ENCODE results near the gene EEF1G.

The EEF1G gene

GRCh38 chr11:62601372-62602140 is 27.9 kb upstream of the EEF1G start, which contains the start of gene MTA2:
Gene MTA2 (minus strand): TSS chr11:62601865. CDS start chr11:62601450, 415 bp downstream.
- peak; percentile 99 for DNase-seq (ENCODE audit: extremely low read depth, insufficient read length)
- Histone ChIP-seq H3K36me3 (ENCODE audit: control insufficient read depth, insufficient read depth, low read length) (peaks cover 28% of the 10 kb centered on the region), H3K27me3 (replicated peaks; ENCODE audit: control insufficient read depth, insufficient read depth, low read length) (no peaks in the 10 kb centered on the region), H3K4me3 (replicated peaks; ENCODE audit: low read depth, low read length) (peak within 1 kb of the TSS; percentile 93)
- TF ChIP-seq, protein P1, sequence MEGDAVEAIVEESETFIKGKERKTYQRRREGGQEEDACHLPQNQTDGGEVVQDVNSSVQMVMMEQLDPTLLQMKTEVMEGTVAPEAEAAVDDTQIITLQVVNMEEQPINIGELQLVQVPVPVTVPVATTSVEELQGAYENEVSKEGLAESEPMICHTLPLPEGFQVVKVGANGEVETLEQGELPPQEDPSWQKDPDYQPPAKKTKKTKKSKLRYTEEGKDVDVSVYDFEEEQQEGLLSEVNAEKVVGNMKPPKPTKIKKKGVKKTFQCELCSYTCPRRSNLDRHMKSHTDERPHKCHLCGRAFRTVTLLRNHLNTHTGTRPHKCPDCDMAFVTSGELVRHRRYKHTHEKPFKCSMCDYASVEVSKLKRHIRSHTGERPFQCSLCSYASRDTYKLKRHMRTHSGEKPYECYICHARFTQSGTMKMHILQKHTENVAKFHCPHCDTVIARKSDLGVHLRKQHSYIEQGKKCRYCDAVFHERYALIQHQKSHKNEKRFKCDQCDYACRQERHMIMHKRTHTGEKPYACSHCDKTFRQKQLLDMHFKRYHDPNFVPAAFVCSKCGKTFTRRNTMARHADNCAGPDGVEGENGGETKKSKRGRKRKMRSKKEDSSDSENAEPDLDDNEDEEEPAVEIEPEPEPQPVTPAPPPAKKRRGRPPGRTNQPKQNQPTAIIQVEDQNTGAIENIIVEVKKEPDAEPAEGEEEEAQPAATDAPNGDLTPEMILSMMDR (IDR thresholded peaks at IDR 0.05; ENCODE audit: insufficient read depth, low read length, poor library complexity, severe bottlenecking): peak; percentile 1

GRCh38 chr11:62601122-62601371 is 27.4 kb upstream of the EEF1G start:
- TF ChIP-seq, protein P1 (IDR thresholded peaks at IDR 0.05; ENCODE audit: insufficient read depth, low read length, poor library complexity, severe bottlenecking): no peak
- Histone ChIP-seq H3K27me3 (replicated peaks; ENCODE audit: control insufficient read depth, insufficient read depth, low read length) (no peaks in the 10 kb centered on the region), H3K36me3 (ENCODE audit: control insufficient read depth, insufficient read depth, low read length) (peaks cover 32% of the 10 kb centered on the region), H3K4me3 (replicated peaks; ENCODE audit: low read depth, low read length) (peak overlapping the region; percentile 93)
- DNase-seq (ENCODE audit: extremely low read depth, insufficient read length): peak; percentile 74

GRCh38 chr11:62600367-62601121 is 26.9 kb upstream of the EEF1G start:
- no peak for DNase-seq (ENCODE audit: extremely low read depth, insufficient read length)
- TF ChIP-seq, protein P1 (IDR thresholded peaks at IDR 0.05; ENCODE audit: insufficient read depth, low read length, poor library complexity, severe bottlenecking): no peak
- Histone ChIP-seq H3K36me3 (ENCODE audit: control insufficient read depth, insufficient read depth, low read length) (peaks cover 31% of the 10 kb centered on the region), H3K27me3 (replicated peaks; ENCODE audit: control insufficient read depth, insufficient read depth, low read length) (no peaks in the 10 kb centered on the region), H3K4me3 (replicated peaks; ENCODE audit: low read depth, low read length) (peak overlapping the region; percentile 93)

DNA sequence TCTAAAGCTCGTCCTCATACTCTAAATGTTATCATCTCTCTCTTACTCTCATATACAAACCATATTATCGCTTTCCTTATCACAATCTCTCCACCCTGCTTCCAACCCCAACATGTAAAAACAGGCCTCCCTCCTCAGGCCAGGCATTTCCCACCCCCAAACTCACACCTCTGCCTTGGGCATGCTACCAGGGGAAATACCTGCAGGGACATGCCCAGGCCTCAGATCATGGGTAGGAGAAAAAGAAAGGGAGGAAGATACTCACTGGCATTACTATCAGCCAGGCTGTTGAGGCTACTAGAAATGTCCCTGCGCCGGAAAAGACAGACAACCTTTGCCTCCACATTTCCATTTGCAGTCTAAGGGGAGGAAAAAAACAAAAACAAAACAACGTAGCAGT is 26.2 kb upstream of the EEF1G start:
- TF ChIP-seq, protein P1 (IDR thresholded peaks at IDR 0.05; ENCODE audit: insufficient read depth, low read length, poor library complexity, severe bottlenecking): no peak

GRCh38 chr11:62599069-62599696 is 25.5 kb upstream of the EEF1G start:
- Histone ChIP-seq H3K27me3 (replicated peaks; ENCODE audit: control insufficient read depth, insufficient read depth, low read length) (no peaks in the 10 kb centered on the region), H3K4me3 (replicated peaks; ENCODE audit: low read depth, low read length) (peak overlapping the region; percentile 93), H3K36me3 (ENCODE audit: control insufficient read depth, insufficient read depth, low read length) (peaks cover 42% of the 10 kb centered on the region)
- DNase-seq (ENCODE audit: extremely low read depth, insufficient read length): peak; percentile 89
- TF ChIP-seq, protein P1 (IDR thresholded peaks at IDR 0.05; ENCODE audit: insufficient read depth, low read length, poor library complexity, severe bottlenecking): no peak

More for the DNA sequence above, 26.2 kb upstream of the EEF1G start:
- DNase-seq (ENCODE audit: extremely low read depth, insufficient read length): no peak
- Histone ChIP-seq H3K27me3 (replicated peaks; ENCODE audit: control insufficient read depth, insufficient read depth, low read length) (no peaks in the 10 kb centered on the region), H3K4me3 (replicated peaks; ENCODE audit: low read depth, low read length) (peak overlapping the region; percentile 93), H3K36me3 (ENCODE audit: control insufficient read depth, insufficient read depth, low read length) (peaks cover 36% of the 10 kb centered on the region)

All from GM06990 (cell line).